HG02970 (cell line): Measurements from ENCODE around the gene ZSWIM7.
A peak's percentile ranks its signal among the peaks of the same experiment; 100 is the strongest.
"Not testable (repeated sequence)": the region's sequence is repeated elsewhere in the genome, so short reads cannot be mapped to it uniquely, and the experiment has no call there.

Experiments used
- ATAC-seq: cut with Tn5 transposase; IDR thresholded peaks from one replicate; pipeline ENCODE4 v1.9.1; 2021; ENCODE audit warnings: mild to moderate bottlenecking, moderate library complexity, moderate number of reproducible peaks; ENCODE audit not compliant: unreplicated experiment, low FRiP score

The ZSWIM7 gene

DNA sequence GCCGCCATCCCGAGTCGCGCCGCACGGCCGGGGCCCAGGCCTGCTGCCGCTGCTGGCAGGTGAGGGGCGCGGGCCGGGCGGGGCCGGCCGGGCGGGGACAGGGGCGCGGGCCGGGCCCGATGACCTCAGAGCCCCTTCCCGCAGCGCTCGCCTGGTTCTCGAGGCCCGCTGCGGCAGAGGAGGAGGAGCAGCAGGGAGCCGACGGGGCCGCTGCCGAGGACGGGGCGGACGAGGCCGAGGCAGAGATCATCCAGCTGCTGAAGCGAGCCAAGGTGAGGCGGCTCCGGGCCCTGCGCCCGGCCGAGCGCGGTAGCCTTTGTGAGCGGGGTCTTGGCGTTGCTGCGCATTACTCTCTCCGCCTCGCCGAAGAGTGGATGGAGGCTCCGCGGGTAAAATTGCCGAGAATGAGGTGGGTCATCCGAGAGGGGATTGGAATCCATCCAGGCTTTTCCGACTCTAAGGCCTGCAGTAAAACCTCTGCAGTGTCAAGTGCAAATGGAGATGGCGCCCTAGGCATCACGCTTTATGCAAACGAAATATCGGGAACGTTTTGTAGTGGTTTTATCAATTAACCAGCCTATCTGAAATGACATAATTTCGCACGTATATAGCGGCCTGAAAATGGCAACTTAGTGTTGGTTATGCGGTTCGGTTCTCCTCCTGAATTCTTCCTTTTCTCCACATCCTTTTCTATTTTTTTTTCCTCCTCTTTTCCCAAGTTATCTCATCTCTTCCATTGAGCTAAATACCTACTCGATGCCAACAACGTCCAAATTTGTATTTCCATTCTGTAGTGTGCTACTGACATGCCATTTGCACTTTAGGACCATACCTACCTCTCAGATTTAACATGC lies 697 bp upstream of the ZSWIM7 start:
- peak; percentile 26 for ATAC-seq

DNA sequence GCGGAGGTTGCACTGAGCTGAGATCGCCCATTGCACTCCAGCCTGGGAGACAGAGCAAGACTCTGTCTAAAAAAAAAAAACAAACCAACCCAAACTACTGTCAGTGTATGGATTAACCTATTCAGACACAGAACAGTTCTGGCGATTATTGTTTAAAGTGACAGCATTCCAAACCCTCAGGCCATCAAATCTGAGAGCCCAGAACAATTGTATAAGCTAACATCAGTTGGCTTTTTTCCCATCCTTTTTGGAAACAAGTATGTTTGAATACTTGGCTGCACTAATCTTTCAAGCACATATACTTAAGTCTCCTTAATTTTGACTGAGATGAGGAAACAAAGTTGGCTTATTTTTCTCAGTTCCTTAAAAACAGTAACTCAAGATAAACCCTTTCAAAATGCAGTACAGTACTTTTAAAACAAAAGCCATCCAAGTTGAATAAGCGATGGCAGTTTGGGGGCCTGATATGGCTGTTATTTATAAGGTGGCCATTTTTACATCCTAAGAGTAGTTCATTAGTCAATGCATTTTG lies 1.4 kb downstream of the ZSWIM7 start:
- no peak for ATAC-seq

DNA sequence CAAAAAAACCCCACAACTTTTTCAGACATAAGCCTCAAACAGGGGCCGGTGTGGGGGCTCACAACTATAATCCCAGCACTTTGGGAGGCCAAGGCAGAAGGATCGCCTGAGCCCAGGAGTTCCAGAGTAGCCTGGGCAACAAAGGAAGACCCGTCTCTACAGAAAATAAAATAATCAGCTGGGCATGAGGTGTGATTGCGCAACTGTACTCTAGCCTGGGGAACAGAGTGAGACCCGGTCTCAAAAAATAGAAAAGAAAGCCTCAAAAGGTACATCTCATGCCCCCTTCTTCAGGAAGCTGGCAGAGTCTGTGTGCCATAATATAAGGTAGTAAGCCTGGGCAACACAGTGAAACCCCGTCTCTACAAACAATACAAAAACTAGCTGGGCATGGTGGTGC lies 3.2 kb downstream of the ZSWIM7 start:
- ATAC-seq, result no peak

DNA sequence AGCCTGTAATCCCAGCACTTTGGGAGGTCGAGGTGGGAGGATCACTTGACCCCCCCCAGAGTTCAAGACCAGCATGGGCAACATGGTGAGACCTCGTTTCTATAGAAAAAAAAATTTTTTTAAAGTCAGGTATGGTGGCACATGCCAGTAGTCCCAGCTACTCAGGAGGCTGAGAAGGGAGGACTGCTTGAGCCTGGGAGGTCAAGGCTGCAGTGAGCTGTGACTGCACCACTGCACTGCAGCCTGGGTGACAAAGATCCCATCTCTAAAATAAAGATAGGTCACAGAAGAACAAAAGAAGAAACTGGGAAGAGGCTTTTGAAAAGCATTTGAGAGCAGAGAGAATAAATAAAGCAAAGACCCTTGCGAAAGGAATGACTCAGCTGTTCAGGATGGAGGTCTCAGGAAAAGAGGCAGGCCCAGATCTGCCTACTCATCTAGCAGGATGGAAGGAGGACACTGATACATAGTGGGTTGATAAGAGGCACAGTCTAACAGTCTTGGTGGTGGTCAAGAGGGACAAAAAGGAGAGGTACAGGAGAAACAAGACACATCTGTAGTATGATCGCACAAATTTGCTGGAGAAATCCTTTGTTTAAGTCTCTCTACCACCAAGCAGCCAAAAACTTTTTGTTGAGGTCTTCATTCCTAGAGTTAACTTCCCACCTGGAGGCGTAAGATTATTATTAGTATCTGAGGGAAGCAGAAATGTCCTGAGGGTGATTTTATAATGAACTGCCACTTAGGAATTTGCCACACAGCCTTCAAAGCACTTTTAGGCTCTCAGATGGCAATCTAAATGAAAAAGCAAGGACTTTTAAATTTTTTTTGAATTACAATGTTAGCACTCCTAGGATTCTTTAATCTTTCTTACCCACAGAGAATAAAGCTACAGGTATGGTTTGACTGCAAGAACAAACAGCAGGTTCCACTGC lies 17.6 kb downstream of the ZSWIM7 start:
- no peak for ATAC-seq

DNA sequence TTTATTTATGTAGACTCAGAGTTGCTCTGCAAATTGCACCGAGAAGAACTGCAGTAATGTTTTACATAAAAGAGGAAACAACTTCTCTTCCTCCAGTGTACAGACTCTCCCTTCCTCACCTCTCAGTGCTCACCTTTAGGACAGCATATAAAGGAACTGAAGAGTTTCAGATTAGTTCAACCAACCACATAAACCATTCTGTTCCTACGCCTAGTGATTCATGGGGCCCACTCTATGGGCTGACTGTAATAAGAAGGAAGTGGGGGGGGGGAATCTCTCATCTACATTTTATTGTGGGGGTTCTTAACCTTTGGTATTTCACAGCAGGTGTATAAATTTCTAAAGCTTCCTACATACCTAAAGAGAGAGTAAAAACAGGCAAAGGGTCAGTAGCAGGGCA lies 18.3 kb downstream of the ZSWIM7 start:
- no peak for ATAC-seq

DNA sequence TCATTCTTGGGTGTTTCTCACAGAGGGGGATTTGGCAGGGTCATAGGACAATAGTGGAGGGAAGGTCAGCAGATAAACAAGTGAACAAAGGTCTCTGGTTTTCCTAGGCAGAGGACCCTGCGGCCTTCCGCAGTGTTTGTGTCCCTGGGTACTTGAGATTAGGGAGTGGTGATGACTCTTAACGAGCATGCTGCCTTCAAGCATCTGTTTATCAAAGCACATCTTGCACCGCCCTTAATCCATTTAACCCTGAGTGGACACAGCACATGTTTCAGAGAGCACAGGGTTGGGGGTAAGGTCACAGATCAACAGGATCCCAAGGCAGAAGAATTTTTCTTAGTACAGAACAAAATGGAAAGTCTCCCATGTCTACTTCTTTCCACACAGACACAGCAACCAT lies 20.5 kb downstream of the ZSWIM7 start:
- ATAC-seq, result not testable (repeated sequence)

DNA sequence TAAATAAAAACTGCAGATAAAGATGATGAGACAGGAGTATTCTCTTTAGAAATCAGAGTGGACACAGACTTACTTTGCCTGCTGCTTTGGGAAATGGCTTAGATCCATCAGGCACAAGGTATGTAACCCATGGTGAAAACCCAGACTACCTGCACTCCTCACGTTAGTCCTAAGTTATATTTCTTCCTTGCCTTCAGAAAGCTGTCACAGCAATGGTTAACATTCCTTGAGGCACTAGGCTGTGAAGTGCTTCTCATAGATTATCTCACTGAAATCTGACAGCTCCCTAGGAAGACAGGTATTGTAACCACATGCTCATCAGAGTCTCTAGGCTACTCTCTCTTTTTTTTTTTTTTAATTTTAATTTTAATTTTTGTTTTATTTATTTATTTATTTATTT lies 20.9 kb downstream of the ZSWIM7 start:
- ATAC-seq, result no peak

DNA sequence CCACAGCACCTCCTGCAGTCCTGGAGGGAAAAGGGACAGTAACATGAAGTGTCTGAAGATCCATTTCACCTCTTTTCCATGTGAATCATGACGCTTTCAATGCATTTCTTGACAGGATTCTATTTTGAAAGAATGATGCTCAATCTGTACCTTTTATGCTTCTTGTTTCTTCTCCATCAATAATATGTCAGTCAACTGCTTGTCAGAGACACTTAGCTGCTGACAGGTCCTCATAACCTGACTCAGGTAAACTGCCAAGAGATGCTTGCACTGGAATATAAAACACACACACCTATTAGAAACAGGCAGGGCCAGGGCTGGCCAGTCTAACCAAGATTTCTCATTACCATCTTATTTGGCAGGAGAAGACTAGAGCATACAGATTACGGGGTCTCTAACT lies 21.6 kb downstream of the ZSWIM7 start:
- no peak for ATAC-seq

DNA sequence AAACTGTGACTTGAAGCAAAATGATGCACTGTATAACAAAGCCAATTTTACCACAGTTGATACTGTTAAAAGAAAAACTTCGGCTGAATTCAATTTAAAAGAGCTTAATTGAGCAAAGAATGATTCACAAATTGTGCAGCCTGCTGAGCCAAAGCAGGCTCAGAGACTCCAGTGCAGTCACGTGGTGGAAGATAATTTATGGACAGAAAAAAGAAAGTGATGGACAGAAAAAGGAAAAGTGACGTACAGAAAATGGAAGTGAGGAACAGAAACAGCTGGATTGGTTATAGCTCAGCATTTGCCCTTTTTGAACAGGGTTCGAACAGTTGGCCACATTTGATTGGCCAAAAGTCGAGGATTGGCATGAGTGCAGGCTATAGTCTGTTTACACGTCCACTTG lies 25.7 kb downstream of the ZSWIM7 start:
- ATAC-seq, result no peak

DNA sequence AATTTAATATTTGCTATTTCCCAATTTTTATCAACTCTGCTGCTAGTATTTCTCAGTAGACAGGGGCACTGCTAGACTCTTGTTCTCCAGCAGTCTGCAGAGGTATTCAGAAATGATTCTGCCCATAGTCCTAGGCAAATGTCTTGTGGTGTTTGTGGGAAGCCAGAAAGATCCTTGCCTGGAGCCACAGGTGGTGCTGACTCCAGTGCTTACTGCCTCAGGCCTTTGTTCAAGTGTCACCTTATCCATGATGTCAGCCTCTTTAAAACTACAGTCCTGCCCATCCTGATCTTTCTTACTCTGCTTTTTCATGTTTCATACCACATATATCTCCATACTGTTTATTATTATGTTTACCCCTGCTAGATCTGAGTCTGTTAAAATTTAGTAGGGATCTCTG lies 26.5 kb downstream of the ZSWIM7 start:
- ATAC-seq, result no peak

DNA sequence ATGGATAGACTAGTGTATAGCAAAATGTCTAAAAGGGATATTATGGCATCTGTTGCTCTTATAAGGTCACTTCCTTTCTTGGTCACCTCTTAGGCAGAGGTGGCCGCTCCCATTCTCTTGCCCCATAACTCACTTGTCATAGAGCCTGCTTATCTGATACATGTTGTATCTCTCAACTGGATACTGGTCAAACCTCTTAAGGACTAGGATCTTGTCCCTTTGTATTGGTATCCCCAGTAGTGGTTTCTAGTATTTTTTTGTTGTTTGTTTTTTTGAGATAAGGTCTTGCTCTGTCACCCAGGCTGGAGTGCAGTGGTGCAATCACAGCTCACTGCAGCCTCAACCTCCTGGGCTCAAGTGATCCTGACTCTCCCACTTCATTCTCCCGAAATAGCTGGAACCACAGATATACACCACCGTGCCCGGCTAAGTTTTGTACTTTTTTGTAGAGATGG lies 27.0 kb downstream of the ZSWIM7 start:
- ATAC-seq, result no peak

DNA sequence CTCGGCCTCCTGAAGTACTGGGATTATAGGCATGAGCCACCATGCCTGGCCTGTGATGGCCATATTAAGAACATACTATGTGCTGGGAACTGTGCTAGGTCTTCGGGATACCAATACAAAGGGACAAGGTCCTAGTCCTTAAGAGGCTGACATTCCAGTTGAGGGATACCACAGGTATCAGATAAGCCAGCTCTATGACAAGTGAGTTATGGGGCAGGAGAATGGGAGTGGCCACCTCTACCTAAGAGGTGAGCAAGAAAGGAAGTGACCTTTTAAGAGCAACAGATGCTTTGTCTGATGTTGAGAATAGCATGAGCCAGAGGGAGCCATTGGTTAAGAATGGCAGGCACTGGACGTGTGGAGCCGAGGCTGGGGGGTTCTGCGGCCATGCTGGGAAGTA lies 27.6 kb downstream of the ZSWIM7 start:
- ATAC-seq, result no peak

DNA sequence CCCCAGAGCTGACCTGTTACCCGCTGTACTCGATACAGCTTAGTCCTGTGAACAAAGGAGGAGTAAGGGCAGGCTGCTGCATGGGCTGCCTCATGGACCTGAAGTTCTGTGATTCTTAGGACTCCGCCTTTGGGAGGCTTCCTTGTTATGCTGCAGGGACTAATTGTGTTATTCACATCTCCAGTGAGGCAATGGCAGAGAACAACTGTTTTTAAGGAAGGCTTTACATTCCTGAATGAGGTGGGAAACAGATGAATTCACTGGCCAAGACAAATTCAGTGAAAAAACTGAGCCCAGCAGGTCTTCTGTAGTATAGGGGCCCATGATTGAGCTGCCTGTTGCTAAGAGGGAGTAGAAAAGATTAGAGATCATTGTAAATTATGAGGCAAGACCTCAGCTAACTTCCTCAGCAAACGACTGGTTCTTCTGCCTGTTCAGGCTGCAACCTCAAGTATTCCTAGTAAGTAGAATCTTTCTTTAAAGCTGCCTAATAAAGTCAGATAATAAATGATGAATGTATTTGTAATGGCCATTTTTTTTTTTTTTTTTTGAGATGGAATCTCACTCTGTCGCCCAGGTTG lies 28.3 kb downstream of the ZSWIM7 start:
- ATAC-seq, result no peak

DNA sequence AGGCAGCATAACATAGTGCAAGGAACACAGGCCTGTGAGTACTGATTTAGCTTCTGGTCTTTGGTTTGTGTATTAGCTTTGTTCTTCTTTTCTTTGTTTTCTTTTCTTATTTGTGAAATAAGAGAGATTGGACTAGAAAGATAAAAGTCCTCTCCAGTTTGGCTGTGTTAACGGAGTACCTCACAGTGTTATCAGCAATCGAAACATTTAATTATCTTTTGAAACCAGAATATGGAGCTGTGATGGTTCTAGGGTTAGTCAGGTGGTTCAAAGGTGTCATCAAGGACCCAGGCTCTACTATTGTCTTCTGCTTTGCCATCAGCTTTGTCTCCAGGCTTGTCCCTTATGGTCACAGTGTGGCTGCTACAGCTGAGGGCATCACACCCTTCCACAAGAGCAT lies 29.0 kb downstream of the ZSWIM7 start:
- no peak for ATAC-seq

DNA sequence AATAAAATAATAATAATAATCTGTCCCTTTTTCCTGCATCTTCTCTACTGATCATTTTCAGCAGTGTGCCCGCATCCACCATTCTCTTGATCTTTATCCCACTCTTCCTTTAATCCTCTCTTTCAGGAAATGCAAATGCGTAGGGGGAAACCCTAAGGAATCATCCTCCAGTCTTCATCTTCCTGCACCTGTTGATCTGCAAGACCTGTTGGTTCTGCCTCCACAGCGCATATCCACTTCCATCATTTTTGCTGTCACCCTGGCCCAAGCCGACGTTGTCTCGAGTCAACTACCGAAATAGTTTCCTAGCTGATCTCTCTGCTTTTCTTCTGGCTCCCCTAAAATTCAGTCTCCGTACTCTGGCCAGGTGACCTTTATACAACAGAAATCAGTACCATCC lies 30.0 kb downstream of the ZSWIM7 start:
- no peak for ATAC-seq

DNA sequence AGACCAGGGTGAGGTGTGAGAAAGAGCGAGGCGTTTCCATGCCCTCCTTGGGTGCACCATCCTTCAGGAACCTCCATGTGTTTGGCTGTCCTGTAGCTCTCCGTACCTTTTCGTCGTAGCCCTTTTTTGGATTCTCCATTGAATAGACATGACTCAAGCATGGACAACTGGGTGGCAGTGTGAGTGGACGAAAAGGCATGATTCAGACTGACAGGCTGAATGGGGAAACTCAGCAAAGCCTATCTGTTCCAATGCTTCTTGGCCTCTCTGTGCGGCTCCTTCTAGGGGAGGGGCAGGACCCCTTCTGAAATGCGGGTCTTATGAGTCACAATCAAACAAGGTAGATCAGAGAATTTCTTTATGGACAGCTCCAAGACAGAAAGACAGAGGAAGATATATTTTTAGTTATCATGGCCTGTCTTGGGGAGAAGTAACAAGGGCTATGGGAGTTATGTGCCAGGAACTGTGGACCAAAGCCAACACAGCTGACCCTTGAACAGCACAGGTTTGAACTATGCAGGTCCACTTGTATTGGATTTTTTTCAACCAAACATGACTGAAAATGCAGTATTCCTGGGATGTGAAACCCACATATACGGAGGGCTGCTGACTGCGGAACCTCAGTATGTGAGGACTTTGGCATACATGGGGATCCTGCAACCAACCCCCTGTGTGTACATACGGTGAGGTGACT lies 31.7 kb downstream of the ZSWIM7 start:
- no peak for ATAC-seq

DNA sequence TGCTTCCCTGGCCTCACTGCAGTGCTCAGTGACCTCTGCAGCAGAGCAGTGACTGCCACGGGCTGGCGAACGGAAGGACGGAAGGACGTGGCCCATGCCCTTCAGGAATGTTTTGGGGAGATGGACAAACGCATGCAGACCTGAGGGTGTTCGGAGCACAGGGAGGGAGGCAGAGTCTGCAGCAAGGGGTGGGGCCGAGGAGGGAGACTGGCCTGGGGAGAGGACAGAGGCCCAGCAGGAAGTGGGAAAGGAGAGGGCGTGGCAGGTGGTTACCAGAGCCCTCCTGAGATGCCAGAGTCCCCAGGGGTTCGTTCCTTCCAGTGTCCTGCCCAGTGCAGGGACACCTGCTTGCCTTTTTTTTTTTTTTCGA lies 32.6 kb downstream of the ZSWIM7 start:
- ATAC-seq, result no peak

DNA sequence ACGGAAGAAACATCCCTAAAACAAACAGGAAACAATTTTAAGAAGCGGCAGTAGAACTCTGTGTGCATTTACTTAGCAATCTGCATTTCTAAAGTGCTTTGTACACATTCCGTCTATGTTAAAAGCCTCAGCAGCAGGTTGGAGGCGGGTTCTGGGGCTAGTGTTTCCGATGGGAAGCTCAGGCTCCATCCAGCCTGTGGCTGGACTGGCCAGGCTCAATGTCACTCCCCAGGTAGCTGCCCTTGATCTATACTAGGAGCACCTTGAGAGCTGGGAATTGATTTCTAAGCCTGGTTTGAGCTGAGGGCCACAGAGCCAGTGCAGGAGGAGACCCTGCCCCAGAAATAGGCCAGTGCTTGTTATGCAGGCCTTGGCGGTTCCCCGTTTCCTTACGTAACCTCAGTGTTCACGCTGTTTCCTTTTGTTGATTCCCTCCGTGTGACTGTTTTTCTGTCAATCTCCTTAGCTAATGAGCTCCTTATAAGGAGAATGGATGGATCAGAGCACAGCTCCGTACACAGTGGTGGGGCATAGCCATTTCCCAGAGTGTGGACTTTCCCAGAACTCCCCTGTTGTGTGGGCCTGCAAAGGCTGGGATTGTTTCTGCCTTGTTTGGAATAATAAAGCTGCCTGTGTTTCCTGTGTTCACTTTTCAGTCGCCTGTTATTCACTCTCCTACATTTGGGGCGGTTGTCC lies 33.2 kb downstream of the ZSWIM7 start:
- ATAC-seq, result no peak

DNA sequence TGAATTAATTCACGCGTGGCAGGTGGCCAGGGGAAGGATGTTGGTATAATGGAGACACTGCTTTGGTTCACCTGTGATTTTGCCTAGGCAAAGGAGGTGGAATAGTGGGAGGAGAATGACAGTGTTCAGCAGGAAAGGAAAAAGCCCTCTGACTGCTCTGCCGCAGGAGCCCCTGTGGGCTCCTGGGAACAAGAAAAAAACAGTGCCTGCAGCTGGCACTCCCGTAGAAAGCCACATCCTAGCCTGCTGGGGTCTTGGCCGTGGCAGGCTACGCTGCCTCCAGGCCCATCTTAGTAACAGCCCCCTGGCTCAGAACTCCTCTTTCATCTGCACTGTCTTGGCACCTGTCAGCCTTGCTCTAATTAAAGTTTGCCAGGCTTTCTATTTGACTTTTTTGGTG lies 34.0 kb downstream of the ZSWIM7 start:
- no peak for ATAC-seq

DNA sequence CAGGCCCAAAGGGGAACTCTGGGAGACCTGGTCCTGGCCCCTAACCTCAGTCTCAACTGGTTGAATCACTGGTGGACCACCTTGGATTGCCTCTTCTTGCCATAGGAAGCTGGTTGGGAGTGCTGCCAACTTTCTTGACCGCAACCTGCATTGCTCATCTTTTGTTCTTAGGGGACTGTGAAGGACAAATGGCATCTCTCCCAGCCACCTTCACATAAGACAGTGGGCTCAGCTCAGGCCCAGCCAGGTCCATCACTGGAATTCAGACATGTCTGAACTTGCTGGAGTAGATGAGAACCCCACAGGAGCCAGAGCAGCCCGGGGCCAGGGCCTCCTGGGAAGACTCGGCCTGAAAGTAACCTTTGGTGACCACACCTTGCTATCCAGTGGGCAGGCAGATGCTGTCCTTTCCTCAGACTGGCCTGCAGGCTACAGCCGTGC lies 35.8 kb downstream of the ZSWIM7 start:
- no peak for ATAC-seq
